Measurements from ENCODE around the gene ENPP3. TPM values are rescaled to one million over a fixed set of nuclear protein-coding genes. Genes with fewer than 3 reads are reported as not detected.

The ENPP3 gene
- polyA plus RNA-seq, 3 donors = not detected

- intact Hi-C loops (cut with micrococcal nuclease) = no loop called here
- no peak overlapping the region for H3K4me3 Mint-ChIP-seq
These were observed 132.5 kb downstream of the ENPP3 start for GRCh38 chr6:131769385-131770141.

GRCh38 chr6:131770776-131771175, 133.7 kb downstream of the ENPP3 start:
- Histone ChIP-seq H2AFZ (ENCODE audit: insufficient read depth, low read depth, low read length, poor library complexity, severe bottlenecking) (no peak overlapping the region), H3K4me3 (replicated peaks in 1 of 3; ENCODE audit: low read depth in 2 of 3, low read length in 3 of 3) (no peak overlapping the region), H3K27ac (ENCODE audit: low read depth in 1 of 2, low read length in 2 of 2) (no peak overlapping the region), H3K4me2 (replicated peaks; ENCODE audit: extremely low read depth, low read length, poor library complexity, severe bottlenecking) (no peak overlapping the region), H3K36me3 (replicated peaks in 1 of 2; ENCODE audit: control insufficient read depth in 1 of 2, insufficient read depth in 2 of 2, low read length in 2 of 2) (no peaks in the 10 kb centered on the region), H4K20me1 (ENCODE audit: insufficient read depth, low read length) (no peaks in the 10 kb centered on the region), H3K79me2 (ENCODE audit: insufficient read depth, low read length) (no peaks in the 10 kb centered on the region), H3K9me3 (replicated peaks in 1 of 2; ENCODE audit: control insufficient read depth in 1 of 2, insufficient read depth in 1 of 2, low read length in 2 of 2) (no peaks in the 10 kb centered on the region), H3K4me1 (ENCODE audit: control insufficient read depth in 1 of 2, insufficient read depth in 2 of 2, low read length in 2 of 2) (no peaks in the 10 kb centered on the region), H3K27me3 (ENCODE audit: control insufficient read depth in 2 of 2, insufficient read depth in 2 of 2, low read length in 2 of 2) (no peaks in the 10 kb centered on the region), H3K9ac (ENCODE audit: insufficient read depth, low read length, poor library complexity, severe bottlenecking) (no peak overlapping the region)
- Mint-ChIP-seq H3K9me3 (peaks cover 0 to 2% (median 0%) of the 10 kb centered on the region in 7 donors), H3K27me3 (ENCODE audit: low read depth in 3 of 3) (peaks cover 3 to 10% (median 7%) of the 10 kb centered on the region in 3 donors), H3K27ac (no peak overlapping the region), H3K4me1 (no peaks in the 10 kb centered on the region), H3K36me3 (no peaks in the 10 kb centered on the region), H3K4me3 (no peak overlapping the region)
- 100% methylated on average over 1 of the region's 1 CpG for WGBS (ENCODE audit: insufficient coverage)
- TF ChIP-seq CTCF (IDR thresholded peaks at IDR 0.05) = no peak
- no peak for DNase-seq
- intact Hi-C loops (cut with micrococcal nuclease) = no loop called here

More at GRCh38 chr6:131769385-131770141, 132.5 kb downstream of the ENPP3 start:
- no peak overlapping the region for H3K4me2 ChIP-seq (replicated peaks; ENCODE audit: extremely low read depth, low read length, poor library complexity, severe bottlenecking)
- no peak for DNase-seq
- WGBS (ENCODE audit: insufficient coverage) = 83% methylated on average over 3 of the region's 15 CpGs
- H3K9me3 ChIP-seq (replicated peaks in 1 of 2; ENCODE audit: control insufficient read depth in 1 of 2, insufficient read depth in 1 of 2, low read length in 2 of 2) = no peaks in the 10 kb centered on the region
- no peaks in the 10 kb centered on the region for H4K20me1 ChIP-seq (ENCODE audit: insufficient read depth, low read length)
- H3K27ac Mint-ChIP-seq = no peak overlapping the region
- H3K27ac ChIP-seq (ENCODE audit: low read depth in 1 of 2, low read length in 2 of 2) = no peak overlapping the region
- no peak overlapping the region for H2AFZ ChIP-seq (ENCODE audit: insufficient read depth, low read depth, low read length, poor library complexity, severe bottlenecking)
- no peaks in the 10 kb centered on the region for H3K36me3 Mint-ChIP-seq
- H3K4me1 ChIP-seq (ENCODE audit: control insufficient read depth in 1 of 2, insufficient read depth in 2 of 2, low read length in 2 of 2) = no peaks in the 10 kb centered on the region
- H3K4me3 ChIP-seq (replicated peaks in 1 of 3; ENCODE audit: low read depth in 2 of 3, low read length in 3 of 3) = no peak overlapping the region
- peaks cover 0 to 2% (median 0%) of the 10 kb centered on the region in 7 donors for H3K9me3 Mint-ChIP-seq
- no peaks in the 10 kb centered on the region for H3K79me2 ChIP-seq (ENCODE audit: insufficient read depth, low read length)
- TF ChIP-seq CTCF (IDR thresholded peaks at IDR 0.05) = no peak
- H3K4me1 Mint-ChIP-seq = no peaks in the 10 kb centered on the region
- H3K27me3 Mint-ChIP-seq (ENCODE audit: low read depth in 3 of 3) = peaks cover 2 to 7% (median 3%) of the 10 kb centered on the region in 3 donors
- H3K27me3 ChIP-seq (ENCODE audit: control insufficient read depth in 2 of 2, insufficient read depth in 2 of 2, low read length in 2 of 2) = no peaks in the 10 kb centered on the region
- H3K9ac ChIP-seq (ENCODE audit: insufficient read depth, low read length, poor library complexity, severe bottlenecking) = no peak overlapping the region
- H3K36me3 ChIP-seq (replicated peaks in 1 of 2; ENCODE audit: control insufficient read depth in 1 of 2, insufficient read depth in 2 of 2, low read length in 2 of 2) = no peaks in the 10 kb centered on the region

Data from CD14-positive monocyte (primary cell).